HG03175 (cell line): ENCODE measurements around the gene PRKCA.

Source experiments
- ATAC-seq: cut with Tn5 transposase; IDR thresholded peaks from one replicate; pipeline ENCODE4 v1.9.1; 2021; ENCODE audit warnings: mild to moderate bottlenecking, moderate library complexity; ENCODE audit not compliant: unreplicated experiment

The PRKCA gene

DNA sequence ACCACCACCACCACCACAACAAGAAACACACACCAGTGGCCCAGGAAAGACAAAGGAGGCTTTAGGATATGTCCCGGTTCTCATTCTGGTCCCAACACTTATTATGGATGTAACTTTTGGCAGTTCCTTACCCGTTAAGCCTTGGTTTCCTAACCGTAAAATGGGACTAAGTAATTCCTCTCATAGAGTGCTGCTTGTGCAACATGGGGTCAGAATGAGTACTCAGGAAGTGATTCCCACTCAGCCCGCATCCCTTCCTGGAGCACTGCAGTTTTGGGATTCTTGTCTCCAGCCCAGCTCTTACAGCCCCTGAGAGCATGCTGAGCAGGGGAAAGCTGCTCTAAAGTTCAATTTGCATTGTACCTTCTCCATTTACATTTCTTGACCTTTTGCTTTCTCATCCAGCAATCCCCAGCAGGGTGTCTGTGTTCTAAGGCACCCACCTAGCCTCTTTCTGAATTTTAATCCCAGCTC is 262.6 kb downstream of the PRKCA start:
- ATAC-seq = no peak

DNA sequence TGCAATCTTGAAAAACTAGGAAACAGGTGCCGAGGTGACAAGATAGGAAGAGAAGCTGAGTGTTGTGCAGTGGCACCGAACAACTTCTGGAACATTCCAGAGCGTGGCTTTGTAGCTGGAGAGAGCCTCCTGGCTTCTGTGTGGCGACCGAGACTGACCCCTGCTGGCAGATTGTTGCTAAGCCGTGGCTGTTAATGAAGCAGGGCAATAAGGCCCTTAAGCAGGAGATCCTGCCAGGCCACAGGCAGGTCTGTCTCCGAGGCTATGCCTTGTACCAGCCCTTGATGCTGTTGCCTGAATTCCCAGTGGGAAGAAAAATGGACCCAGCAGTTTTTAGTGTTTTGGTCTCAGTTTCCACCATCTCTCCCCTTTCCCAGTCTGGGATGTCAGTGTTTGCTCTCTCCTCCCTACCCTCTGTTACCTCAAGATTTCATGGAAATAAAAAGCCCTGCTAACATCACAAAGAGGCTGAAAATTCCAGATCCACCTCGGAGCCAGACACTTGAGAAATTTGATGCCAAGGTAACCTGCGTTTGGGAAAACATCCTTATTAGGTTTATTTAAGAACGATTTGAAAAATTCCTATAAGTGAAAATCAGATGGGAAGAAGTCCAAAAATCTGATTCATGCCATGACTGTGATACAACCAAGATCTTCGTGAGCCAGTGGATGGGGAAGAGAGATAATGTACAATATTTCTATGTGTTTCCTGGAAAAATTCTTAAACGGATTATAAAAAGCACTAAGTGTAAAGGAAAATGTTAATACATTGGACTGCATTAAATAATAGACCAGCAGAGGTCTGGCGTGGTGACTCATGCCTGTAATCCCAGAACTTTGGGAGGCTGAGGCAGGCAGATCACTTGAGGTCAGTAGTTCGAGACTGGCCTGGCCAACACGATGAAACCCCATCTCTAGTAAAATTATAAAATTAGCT is 265.1 kb downstream of the PRKCA start:
- ATAC-seq = peak; percentile 77

DNA sequence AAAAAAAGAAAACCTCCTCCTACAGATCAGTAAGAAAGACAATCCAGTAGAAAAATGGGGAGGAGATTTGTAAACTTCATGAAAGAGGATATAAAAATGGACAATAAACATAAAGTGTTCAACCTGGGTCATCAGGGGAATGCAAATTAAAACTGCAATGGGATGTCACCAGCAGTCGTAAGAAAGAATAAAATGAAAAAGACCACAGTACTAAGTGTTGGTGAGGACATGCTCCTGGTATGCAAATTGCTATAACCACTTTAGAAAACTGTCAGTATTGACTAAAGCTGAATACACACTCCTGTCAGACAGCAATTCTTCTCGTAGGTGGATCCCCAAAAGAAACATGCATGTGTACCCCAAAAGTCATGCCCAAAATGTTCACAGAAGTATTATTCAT is 267.2 kb downstream of the PRKCA start:
- ATAC-seq = no peak

DNA sequence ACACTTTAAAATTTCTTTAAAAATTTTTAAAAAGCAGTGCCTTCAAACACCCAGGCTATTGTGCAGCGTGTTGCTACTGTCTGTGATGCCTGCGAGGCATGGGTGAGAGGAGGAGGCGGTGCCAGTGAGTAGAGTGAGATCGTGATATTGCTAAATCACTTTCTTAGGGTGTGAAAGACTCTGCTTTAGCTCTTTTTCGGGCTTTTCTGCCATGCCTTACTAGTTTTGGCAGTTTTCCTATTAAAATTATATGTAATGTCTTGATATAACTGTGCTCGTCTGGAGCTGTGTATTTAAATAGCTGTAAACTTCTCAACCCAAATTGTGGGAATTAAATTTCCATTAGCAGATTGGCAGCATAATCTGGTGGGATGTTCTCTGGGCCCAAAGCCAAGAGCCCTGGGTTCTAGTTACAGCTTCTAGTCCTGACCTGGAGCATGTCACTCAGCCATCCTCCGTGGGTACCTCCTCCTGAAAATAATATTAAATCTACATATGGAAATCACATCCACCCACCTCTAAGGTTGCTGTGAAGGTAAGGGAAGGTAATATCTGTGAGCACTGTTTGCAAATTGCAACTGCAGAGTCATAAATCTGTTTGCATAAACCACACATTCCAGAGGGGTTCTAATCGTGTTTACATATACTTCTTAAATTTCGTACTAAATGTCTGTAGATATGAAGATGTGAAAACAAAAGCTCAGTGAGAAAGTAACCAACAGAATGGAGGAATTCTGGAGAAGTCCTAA is 268.2 kb downstream of the PRKCA start:
- no peak for ATAC-seq

DNA sequence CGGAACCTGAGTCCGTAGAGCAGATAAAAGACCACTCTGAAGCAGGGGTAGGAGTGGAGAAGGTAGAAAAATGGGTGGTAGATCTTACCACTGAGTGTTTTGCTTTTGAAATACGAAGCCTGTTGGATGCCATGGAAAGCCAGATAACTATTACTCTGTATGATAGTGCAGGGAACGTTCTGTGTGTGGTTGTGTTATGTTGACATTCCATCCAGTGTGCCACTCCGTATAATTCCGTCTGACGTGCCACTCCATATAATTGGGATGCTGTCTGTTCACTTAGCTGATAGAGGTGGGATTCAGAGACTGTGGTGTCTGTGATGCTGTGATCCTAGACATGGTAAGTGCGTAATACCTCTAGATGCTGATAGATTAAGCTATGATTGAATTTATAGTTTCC is 269.3 kb downstream of the PRKCA start:
- ATAC-seq = no peak

DNA sequence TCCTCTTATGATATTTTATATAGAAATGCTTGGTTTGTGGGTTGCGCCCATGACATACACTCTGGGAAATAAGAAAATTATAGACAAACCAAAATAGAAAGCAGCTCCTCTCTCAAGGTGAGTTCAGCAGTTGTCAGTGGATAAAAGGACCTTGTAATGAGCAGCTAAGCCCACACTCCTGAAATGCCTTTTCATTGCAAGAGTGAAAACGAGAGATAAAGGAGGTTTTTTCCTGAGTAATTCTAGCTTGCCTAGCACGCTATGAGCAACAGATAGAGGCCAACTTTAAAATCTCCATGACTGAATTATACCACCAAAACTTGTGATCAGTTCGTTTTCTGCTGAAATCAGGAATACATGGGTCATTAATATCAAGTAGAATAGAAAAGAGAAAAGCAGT is 270.7 kb downstream of the PRKCA start:
- ATAC-seq = no peak

DNA sequence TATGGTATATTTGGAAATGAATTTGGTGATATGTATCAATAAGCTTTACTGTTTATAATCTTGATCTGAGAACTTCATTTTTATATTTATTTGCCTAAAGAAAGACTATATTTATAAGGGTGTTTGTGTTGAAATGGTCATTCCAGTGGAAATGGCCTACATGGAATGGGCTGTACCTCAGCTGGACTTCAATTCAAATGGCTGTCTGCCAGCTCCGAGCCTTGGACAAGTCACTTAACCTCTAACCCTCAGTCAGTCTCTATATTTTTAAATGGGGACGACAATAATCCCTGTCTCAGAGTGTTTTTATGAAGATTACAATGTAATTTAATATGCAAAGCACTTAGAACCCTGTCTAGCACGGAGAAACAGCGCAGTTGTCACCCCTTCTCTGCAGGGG is 271.7 kb downstream of the PRKCA start:
- ATAC-seq = no peak

DNA sequence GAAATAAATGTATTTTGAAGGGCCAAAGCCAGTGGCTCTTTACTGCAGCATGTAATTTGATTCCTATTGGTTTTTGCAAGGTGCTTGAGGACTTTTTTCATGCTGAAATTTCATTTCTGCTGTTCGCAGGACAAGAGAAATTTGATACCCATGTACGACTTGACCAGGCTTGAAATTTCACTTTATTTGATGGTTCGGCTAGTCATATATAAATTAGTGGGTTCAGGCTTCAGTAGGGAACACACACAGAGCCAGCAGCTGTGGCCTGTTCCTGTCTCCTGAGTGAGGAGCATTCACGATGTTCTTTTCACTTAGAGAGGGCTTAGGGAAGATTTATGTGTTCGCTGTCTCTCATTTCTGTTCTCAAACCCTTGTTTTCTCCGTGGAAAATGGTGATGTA is 274.1 kb downstream of the PRKCA start:
- no peak for ATAC-seq

DNA sequence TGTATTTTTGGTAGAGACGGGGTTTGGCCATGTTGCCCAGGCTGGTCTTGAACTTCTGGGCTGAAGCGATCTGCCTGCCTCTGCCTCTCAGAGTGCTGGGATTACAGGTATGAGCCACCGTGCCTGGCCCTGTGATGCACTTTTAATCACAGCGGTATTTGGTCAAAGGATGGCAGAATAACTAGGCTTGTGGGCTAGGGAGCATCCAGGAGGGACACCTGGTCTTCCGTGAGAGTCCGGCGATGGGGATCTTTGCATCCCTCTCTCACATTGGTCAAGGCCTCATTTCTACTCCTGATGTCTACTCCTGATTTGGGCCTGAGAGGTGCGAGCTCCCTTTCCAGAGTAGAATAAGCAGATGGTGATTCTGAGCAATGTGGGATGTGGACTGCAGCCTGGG is 274.6 kb downstream of the PRKCA start:
- ATAC-seq = no peak

DNA sequence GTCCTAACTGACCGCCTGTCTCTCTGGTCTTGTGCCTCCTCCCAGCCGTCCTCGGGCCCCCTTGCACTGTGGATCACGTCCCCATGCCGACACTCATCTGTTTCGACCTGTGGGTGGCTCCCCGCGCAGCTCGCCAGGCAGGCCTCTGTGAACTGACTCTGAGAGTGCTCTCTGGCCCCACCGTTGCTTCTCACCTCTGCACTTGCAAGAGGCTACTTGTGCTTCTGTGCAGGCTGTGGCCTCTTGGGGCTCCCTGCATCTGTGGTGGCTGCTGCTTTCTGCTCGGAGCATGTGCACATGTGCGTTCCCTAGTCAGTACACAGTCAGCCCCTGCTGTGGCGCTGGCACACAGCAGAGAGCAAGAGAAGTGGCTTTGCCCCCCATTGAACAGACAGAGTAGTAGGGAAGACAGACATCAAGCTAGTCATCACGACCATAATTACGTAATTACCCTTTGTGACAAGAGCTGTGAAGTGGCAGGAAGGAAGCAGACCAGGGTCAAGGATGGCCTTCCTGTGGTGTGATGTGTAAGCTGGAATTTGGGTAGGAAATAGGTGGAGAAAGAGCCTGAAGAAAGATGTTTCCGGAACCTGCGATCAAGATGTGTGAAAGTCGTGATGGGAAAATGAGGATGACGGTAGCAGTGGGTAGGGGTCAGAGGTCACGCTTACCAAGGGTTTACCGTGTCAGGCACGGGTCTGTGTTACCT is 276.5 kb downstream of the PRKCA start:
- ATAC-seq = no peak

DNA sequence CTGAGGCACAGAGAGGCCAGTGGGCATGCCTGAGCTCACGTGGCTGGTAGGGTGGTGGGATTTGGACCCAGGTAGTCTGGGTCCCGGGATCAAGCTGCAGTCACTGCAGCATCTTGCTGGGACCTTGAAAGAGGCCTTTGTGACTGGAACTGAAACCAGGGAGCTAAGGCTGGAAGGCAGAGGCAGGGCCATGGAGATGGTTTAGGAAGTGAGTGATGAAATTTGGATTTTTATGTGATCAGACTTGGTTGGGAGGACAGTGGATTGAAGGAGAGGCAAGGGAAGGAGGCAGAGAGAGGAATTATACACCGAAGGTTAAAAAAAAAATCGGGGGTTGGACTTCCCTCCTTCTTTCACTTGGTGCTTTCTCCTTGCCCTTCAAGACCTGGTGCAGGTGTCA is 277.1 kb downstream of the PRKCA start:
- no peak for ATAC-seq

DNA sequence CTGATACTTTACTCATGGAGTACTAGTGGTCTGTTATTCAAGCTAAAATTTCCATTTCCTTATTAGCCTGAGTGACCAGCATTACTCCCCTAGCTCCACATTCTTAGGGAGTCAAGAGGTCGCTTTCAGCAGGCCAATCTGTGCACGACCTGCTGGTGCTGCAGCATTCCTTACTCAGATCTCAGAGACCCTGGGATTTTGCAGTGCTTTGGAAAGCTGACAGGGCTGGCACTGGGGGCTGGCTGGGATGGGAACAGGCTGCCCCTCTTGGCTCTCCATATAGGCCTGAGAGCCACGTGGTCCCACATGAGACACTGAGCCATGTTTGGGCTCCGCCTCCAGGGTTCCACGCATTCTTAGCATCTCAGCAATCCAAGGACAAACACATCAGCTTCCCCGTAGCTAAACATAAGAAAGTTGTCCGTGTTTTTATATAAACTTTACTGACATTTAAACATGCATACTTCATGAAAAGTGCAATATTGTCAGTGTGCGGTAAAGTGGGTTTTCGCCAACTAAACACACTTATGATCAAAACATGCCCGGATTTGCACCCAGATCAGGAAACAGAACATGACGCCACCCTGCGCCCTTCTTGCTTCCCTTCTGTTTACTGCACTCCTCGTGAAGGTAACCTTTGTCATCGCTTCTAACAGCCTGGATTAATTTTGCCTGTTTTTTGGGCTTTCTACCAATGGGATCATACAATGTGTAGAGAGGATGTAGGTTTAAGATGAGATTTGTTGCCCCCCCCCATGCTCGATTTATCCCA is 278.0 kb downstream of the PRKCA start:
- ATAC-seq = no peak

DNA sequence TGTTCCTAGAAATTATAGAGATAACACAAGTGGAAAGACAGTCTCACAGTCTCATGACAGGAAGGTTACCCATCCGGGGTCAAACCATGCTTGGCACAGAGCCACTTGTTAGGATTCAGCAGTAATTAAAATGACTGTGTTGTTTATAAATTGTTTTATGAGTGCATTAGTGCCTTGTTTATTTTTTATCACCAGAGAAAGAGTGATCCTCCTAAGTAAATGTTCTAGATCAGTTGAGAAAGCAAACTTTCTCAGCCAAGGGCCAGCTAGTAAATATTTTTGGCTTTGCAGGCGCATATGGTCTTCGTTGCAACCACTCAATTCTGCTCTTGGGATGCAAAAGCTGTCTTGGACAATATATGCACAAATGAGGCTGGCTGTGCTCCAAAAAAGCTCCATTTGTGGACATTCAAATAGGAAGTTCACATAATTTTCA is 278.6 kb downstream of the PRKCA start:
- ATAC-seq = no peak

DNA sequence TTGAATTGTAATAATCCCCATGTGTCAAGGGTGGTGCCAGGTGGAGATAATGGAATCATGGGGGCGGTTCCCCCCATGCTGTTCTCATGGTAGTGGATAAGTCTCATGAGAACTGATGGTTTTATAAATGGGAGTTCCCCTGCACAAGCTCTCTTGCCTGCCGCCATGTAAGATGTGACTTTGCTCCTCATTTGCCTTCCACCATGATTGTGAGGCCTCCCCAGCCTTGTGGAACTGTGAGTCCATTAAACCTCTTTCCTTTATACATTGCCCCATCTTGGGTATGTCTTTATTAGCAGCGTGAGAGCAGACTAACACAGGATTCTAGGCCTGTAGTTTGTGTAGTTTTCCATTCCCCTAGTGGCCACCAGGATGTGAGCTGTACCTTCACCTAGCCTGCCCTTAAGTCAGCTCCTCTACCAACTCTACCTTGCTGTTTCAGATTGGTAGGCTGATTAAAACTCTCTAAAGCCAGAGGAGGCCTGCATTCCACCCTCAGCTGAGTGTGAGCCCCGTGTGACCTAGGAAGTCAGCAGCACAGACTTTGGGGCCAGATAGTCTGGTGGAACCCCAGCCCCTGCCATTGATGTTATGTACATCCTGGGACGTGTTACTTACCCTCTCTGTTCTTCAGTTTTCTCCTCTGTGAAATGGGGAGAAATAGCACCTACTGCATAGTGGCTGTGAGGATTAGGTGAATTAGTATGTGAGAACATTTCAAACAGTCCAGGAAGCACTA is 280.1 kb downstream of the PRKCA start:
- ATAC-seq = no peak

DNA sequence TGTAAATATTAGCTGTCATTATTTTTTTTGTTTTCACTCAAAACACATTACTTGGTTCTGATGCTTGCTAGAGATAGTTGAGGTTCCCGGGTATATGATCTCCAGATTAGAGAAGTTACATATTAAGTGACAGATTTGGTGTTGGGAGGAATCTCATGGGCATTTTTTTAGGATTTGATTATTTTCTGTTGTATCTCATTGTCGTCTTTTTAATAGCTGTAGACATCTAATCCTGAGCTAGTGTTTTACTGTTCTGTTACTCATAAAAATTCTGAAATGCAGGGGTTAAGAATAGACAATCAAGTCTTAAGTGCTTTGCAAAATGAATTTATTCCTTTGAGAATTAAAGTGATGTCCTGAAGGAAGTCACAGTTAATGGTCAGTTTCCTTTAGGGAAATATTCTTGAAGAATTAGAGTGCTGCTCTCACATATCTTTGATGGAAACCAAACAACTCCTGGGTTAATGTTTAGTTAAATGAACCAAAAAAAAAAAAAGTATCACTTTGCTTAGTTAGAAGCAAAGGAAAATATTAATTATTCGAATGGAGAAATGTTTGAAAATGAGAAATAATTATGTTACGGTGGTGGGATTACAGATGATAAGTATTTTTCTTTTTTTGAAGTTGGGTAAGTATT is 280.8 kb downstream of the PRKCA start:
- ATAC-seq = no peak

DNA sequence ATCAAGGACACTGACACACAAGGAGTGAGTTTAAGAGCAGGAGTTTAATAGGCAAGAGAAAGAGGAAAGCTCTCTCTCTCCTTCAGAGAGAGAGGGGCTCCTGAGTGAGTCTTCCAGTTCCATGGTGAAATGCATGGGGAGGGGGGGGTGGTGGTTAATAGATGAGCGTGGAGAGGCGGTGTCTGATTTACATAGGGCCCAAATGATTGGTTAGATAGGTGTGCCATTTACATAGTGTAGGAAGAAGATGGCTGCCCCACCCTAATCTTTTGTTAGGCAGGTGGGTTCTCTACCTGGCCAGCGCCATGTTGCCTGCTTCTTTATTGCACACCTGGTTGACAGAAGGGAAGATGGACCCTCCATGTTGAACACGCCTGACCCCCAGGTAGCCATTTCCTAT is 282.5 kb downstream of the PRKCA start:
- ATAC-seq = no peak

DNA sequence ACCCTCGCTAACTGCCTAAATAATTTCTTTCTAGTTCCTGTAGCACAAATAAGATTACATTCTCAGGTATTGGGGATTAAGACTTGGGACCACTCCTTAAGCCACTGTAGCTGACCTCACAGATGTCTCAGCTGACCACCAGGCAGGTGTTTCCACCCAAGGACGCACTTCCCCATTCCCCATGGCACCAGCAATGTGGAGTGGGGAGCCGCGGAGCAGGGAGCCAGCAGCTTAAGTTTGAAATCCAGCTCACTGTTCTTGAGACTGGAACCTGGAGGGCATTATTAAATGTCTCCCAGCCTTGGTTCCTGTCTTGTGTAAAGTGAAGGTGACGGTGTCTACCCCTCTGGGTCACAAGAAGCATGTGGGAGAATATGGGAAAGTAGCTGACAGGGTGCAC is 283.1 kb downstream of the PRKCA start:
- ATAC-seq = no peak

DNA sequence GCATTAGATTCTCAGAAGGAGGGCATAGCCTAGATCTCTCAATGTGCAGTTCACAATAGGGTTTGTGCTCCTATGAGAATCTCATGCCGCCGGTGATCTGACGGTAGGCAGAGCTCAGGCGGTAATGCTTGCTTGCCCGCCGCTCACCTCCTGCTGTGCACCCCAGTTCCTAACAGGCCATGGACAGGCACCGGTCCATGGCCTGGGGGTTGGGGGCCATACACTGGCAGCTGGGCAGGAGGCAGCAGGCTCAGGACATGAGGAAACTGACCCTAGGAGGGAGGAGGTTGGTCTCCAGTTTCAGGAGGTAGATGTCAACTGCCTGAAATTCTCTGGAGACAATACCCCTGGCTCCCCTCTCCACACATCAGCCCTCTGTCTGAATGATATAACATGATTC is 287.5 kb downstream of the PRKCA start:
- no peak for ATAC-seq

DNA sequence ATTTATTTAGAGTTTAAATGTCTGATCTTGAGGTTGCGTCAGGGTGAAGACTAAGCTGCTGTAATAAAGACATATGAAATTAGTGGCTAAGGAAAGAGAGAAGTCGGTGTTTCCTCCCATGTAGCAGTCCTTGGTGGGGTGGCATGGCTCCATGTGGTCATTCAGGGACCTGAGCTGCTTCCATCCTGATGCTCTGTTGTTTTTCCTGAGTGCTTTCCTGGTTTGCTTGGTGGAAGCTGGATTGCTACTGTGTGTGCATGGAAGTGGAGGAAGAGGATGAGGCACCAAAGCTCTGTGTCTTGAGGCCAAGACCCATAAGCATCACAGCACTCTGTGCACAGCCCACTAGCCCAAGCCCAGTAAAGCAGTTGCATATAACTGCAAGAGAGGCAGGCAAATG is 290.7 kb downstream of the PRKCA start:
- no peak for ATAC-seq

DNA sequence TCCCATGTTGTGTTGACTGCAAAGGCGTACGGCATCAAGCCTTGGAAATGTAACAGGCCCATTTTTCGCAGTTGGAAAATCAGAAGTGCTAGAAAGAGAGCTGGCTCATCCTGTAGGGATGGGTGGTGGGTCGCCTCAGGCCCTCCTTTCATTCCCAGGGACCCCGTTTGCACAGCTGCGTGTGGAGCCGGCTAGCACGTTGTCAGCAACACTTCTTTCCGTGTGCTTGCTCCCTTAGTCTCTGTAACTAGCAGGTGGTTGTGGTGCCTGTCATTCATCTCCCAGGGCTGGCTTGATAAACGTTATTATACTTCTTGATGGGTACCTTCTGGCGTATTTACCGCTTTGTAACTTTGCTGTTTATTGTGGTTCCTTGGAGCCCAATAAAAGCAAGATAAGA is 293.5 kb downstream of the PRKCA start:
- ATAC-seq = no peak
